Measurements from ENCODE around the gene TTC31.
"Not testable (repeated sequence)": the region's sequence is repeated elsewhere in the genome, so short reads cannot be mapped to it uniquely, and the experiment has no call there.

TTC31 gene

GRCh38 chr2:74483675-74484164, 839 bp downstream of the TTC31 start:
- not testable (repeated sequence) for H3K27me3 Mint-ChIP-seq, DNase-seq, H3K9me3 Mint-ChIP-seq
- H3K4me3 Mint-ChIP-seq: peak overlapping the region; percentile 100
- H3K36me3 Mint-ChIP-seq: peaks cover 37% of the 10 kb centered on the region
- CTCF ChIA-PET: interaction anchor here (0.9 to 6.1 kb wide), 9 partner anchors 9 to 104 kb away, joined by 3 to 86 read pairs (median 6); partner anchors contain the start of genes AUP1, HTRA2, INO80B and MRPL53
- H3K27ac Mint-ChIP-seq: peak overlapping the region; percentile 98
- peaks cover 51% of the 10 kb centered on the region for H3K4me1 Mint-ChIP-seq

- CTCF ChIA-PET: interaction anchor here (6.1 kb wide), 1 partner anchor 102 kb away, joined by 81 read pairs; no protein-coding TSS in a partner anchor
- no peak for DNase-seq
- Mint-ChIP-seq H3K27ac (no peak overlapping the region), H3K36me3 (peaks cover 32% of the 10 kb centered on the region), H3K4me3 (no peak overlapping the region), H3K9me3 (no peaks in the 10 kb centered on the region), H3K4me1 (peaks cover 32% of the 10 kb centered on the region), H3K27me3 (no peaks in the 10 kb centered on the region)
Measured at GRCh38 chr2:74486141-74486540, 3.3 kb downstream of the TTC31 start.

- peaks cover 13% of the 10 kb centered on the region for H3K4me1 Mint-ChIP-seq
- H3K9me3 Mint-ChIP-seq: no peaks in the 10 kb centered on the region
- no peak overlapping the region for H3K4me3 Mint-ChIP-seq
- H3K36me3 Mint-ChIP-seq: peaks cover 45% of the 10 kb centered on the region
- H3K27me3 Mint-ChIP-seq: no peaks in the 10 kb centered on the region
- peak overlapping the region; percentile 40 for H3K27ac Mint-ChIP-seq
- DNase-seq: no peak
- CTCF ChIA-PET: interaction anchor here (1.4 kb wide), 1 partner anchor 43 kb away, joined by 3 read pairs; no protein-coding TSS in a partner anchor
Measured at GRCh38 chr2:74488643-74489481, 6.0 kb downstream of the TTC31 start.

GRCh38 chr2:74489906-74490305, 7.0 kb downstream of the TTC31 start:
- Mint-ChIP-seq H3K4me3 (no peak overlapping the region), H3K36me3 (peaks cover 50% of the 10 kb centered on the region), H3K27me3 (no peaks in the 10 kb centered on the region), H3K9me3 (no peaks in the 10 kb centered on the region), H3K4me1 (peaks cover 9% of the 10 kb centered on the region), H3K27ac (no peak overlapping the region)
- CTCF ChIA-PET: interaction anchor here (1.4 kb wide), 1 partner anchor 42 kb away, joined by 3 read pairs; no protein-coding TSS in a partner anchor
- no peak for DNase-seq

- H3K27ac Mint-ChIP-seq: no peak overlapping the region
- CTCF ChIA-PET: interaction anchor here (1.0 to 1.3 kb wide), 2 partner anchors 9 to 12 kb away, joined by 3 to 4 read pairs; partner anchors contain the start of genes CCDC142 and TTC31
- peaks cover 1% of the 10 kb centered on the region for H3K4me1 Mint-ChIP-seq
- peaks cover 40% of the 10 kb centered on the region for H3K36me3 Mint-ChIP-seq
- no peak for DNase-seq
- H3K4me3 Mint-ChIP-seq: no peak overlapping the region
- no peaks in the 10 kb centered on the region for H3K9me3 Mint-ChIP-seq
- peaks cover 11% of the 10 kb centered on the region for H3K27me3 Mint-ChIP-seq
Measured at GRCh38 chr2:74491648-74492544, 9.0 kb downstream of the TTC31 start.

GRCh38 chr2:74493546-74493945, 10.7 kb downstream of the TTC31 start:
- Mint-ChIP-seq H3K27ac (no peak overlapping the region), H3K4me3 (no peak overlapping the region), H3K9me3 (no peaks in the 10 kb centered on the region), H3K36me3 (peaks cover 39% of the 10 kb centered on the region), H3K4me1 (peaks cover 12% of the 10 kb centered on the region), H3K27me3 (peaks cover 27% of the 10 kb centered on the region)
- no peak for DNase-seq
- CTCF ChIA-PET: interaction anchor here (0.7 to 1.4 kb wide), 2 partner anchors 14 to 37 kb away, joined by 4 read pairs; partner anchors contain the start of genes HTRA2 and PCGF1

- H3K9me3 Mint-ChIP-seq: no peaks in the 10 kb centered on the region
- no peak overlapping the region for H3K27ac Mint-ChIP-seq
- CTCF ChIA-PET: no interaction called here
- H3K27me3 Mint-ChIP-seq: peaks cover 46% of the 10 kb centered on the region
- H3K4me3 Mint-ChIP-seq: no peak overlapping the region
- peaks cover 20% of the 10 kb centered on the region for H3K4me1 Mint-ChIP-seq
- peaks cover 29% of the 10 kb centered on the region for H3K36me3 Mint-ChIP-seq
- no peak for DNase-seq
Measured at GRCh38 chr2:74495440-74495839, 12.6 kb downstream of the TTC31 start.

GRCh38 chr2:74496997-74497776, 14.3 kb downstream of the TTC31 start:
- Mint-ChIP-seq H3K36me3 (peaks cover 23% of the 10 kb centered on the region), H3K27me3 (peaks cover 64% of the 10 kb centered on the region), H3K9me3 (no peaks in the 10 kb centered on the region), H3K4me1 (peaks cover 28% of the 10 kb centered on the region), H3K27ac (no peak overlapping the region), H3K4me3 (peak overlapping the region; percentile 83)
- DNase-seq: no peak
- CTCF ChIA-PET: interaction anchor here (0.6 to 1.0 kb wide), 2 partner anchors 7 to 17 kb away, joined by 3 read pairs; no protein-coding TSS in a partner anchor

- H3K27me3 Mint-ChIP-seq: peaks cover 71% of the 10 kb centered on the region
- peak overlapping the region; percentile 83 for H3K4me3 Mint-ChIP-seq
- peak; percentile 49 for DNase-seq
- CTCF ChIA-PET: interaction anchor here (0.6 kb wide), 1 partner anchor 17 kb away, joined by 3 read pairs; no protein-coding TSS in a partner anchor
- H3K9me3 Mint-ChIP-seq: no peaks in the 10 kb centered on the region
- H3K27ac Mint-ChIP-seq: no peak overlapping the region
- peaks cover 21% of the 10 kb centered on the region for H3K36me3 Mint-ChIP-seq
- H3K4me1 Mint-ChIP-seq: peaks cover 34% of the 10 kb centered on the region
Measured at GRCh38 chr2:74497777-74498499, 15.1 kb downstream of the TTC31 start.

- CTCF ChIA-PET: no interaction called here
Measured at GRCh38 chr2:74498500-74499266, 15.8 kb downstream of the TTC31 start.

GRCh38 chr2:74499267-74499939, 16.5 kb downstream of the TTC31 start, which contains the start of gene LBX2:
Gene LBX2, minus strand, starts transcription at chr2:74499603. Its CDS starts 66 bp downstream, at chr2:74499537.
- peak within 1 kb of the TSS; percentile 83 for H3K4me3 Mint-ChIP-seq
- no peaks in the 10 kb centered on the region for H3K9me3 Mint-ChIP-seq
- H3K4me1 Mint-ChIP-seq: peaks cover 48% of the 10 kb centered on the region
- CTCF ChIA-PET: interaction anchor here (1.6 to 2.6 kb wide), 2 partner anchors 33 to 92 kb away, joined by 3 to 11 read pairs; no protein-coding TSS in a partner anchor
- no peak within 1 kb of the TSS for H3K27ac Mint-ChIP-seq
- peak; percentile 52 for DNase-seq
- H3K36me3 Mint-ChIP-seq: peaks cover 14% of the 10 kb centered on the region
- H3K27me3 Mint-ChIP-seq: peaks cover 86% of the 10 kb centered on the region

More at GRCh38 chr2:74498500-74499266, 15.8 kb downstream of the TTC31 start:
- Mint-ChIP-seq H3K27ac (no peak overlapping the region), H3K4me3 (peak overlapping the region; percentile 83), H3K9me3 (no peaks in the 10 kb centered on the region), H3K4me1 (peaks cover 41% of the 10 kb centered on the region), H3K36me3 (peaks cover 19% of the 10 kb centered on the region), H3K27me3 (peaks cover 79% of the 10 kb centered on the region)
- peak; percentile 49 for DNase-seq
